GM18868 (cell line): ENCODE measurements around the gene RABGAP1.

ENCODE experiments used
- ATAC-seq: cut with Tn5 transposase; IDR thresholded peaks from one replicate; pipeline ENCODE4 v1.9.1; 2021; ENCODE audit warnings: mild to moderate bottlenecking, moderate library complexity; ENCODE audit not compliant: unreplicated experiment

The RABGAP1 gene

GRCh38 chr9:123080444-123080843 is 139.6 kb downstream of the RABGAP1 start:
- ATAC-seq: no peak

- no peak for ATAC-seq
These were observed 141.0 kb downstream of the RABGAP1 start for GRCh38 chr9:123081824-123082223.

GRCh38 chr9:123083680-123084079 is 142.9 kb downstream of the RABGAP1 start:
- no peak for ATAC-seq

GRCh38 chr9:123084256-123084655 is 143.4 kb downstream of the RABGAP1 start:
- ATAC-seq: no peak

- ATAC-seq: no peak
These were observed 145.1 kb downstream of the RABGAP1 start for GRCh38 chr9:123085916-123086315.

GRCh38 chr9:123087359-123087888 is 146.6 kb downstream of the RABGAP1 start:
- ATAC-seq: no peak

- no peak for ATAC-seq
These were observed 148.2 kb downstream of the RABGAP1 start for GRCh38 chr9:123089040-123089439.

- no peak for ATAC-seq
These were observed 149.0 kb downstream of the RABGAP1 start for GRCh38 chr9:123089790-123090189.

- no peak for ATAC-seq
These were observed 149.5 kb downstream of the RABGAP1 start for GRCh38 chr9:123090198-123090896.

- no peak for ATAC-seq
These were observed 150.1 kb downstream of the RABGAP1 start for GRCh38 chr9:123090956-123091355.

- no peak for ATAC-seq
These were observed 150.6 kb downstream of the RABGAP1 start for GRCh38 chr9:123091459-123091858.

- no peak for ATAC-seq
These were observed 152.3 kb downstream of the RABGAP1 start for GRCh38 chr9:123093141-123093540.

GRCh38 chr9:123096987-123097386 is 156.2 kb downstream of the RABGAP1 start:
- ATAC-seq: no peak

- ATAC-seq: no peak
These were observed 156.7 kb downstream of the RABGAP1 start for GRCh38 chr9:123097430-123098095.

GRCh38 chr9:123098096-123098459 is 157.3 kb downstream of the RABGAP1 start:
- ATAC-seq: no peak

- ATAC-seq: no peak
These were observed 158.2 kb downstream of the RABGAP1 start for GRCh38 chr9:123099042-123099441.

GRCh38 chr9:123099548-123099947 is 158.7 kb downstream of the RABGAP1 start:
- no peak for ATAC-seq

GRCh38 chr9:123102375-123103113 is 161.7 kb downstream of the RABGAP1 start:
- ATAC-seq: no peak

GRCh38 chr9:123104807-123105206 is 164.0 kb downstream of the RABGAP1 start:
- ATAC-seq: no peak

GRCh38 chr9:123105490-123105889 is 164.7 kb downstream of the RABGAP1 start:
- no peak for ATAC-seq

- no peak for ATAC-seq
These were observed 166.9 kb downstream of the RABGAP1 start for GRCh38 chr9:123107639-123108285.
